NCI-H2081 (cell line): Measurements from ENCODE around the gene EIF4E2.
"Not testable (repeated sequence)": the region's sequence is repeated elsewhere in the genome, so short reads cannot be mapped to it uniquely, and the experiment has no call there.

Experiments used
- DNase-seq, 2 experiments: peaks; one replicate each; lab custom pipeline; 2025; lab: John Stamatoyannopoulos, UW

Gene EIF4E2

DNA sequence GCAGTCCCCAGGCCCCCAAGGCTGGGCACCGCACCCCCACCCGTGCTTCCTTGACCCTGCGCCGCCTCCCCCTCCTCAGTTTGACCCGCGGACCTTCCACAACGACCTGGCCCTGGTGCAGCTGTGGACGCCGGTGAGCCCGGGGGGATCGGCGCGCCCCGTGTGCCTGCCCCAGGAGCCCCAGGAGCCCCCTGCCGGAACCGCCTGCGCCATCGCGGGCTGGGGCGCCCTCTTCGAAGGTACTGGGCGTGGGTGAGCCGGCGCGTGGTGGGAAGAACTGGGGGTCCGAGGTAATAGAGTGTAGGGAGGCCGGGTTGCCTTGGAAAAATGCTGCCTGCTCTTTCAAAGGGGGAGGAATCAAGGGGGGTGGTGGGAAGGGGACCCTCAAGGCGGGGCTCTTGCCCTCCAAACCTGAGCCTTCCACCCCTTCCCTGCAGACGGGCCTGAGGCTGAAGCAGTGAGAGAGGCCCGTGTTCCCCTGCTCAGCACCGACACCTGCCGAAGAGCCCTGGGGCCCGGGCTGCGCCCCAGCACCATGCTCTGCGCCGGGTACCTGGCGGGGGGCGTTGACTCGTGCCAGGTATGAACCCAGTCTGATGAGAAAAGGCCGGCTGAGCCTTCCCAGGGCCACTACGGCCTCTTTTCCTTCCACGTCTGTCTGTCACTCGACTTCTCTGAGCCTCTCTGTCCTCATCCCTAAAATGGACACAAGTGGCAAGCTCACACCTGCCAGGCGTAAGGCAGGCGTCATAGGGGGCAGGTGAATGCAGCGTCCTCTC, 27.7 kb upstream of the EIF4E2 start:
- DNase-seq, result no peak

DNA sequence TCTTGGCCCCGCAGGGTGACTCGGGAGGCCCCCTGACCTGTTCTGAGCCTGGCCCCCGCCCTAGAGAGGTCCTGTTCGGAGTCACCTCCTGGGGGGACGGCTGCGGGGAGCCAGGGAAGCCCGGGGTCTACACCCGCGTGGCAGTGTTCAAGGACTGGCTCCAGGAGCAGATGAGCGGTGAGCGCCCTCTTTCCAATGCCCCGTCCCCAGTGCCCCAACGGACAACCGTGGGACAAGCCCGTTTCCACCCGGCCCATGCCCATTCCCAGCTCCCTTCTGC, 27.1 kb upstream of the EIF4E2 start:
- DNase-seq, result no peak

DNA sequence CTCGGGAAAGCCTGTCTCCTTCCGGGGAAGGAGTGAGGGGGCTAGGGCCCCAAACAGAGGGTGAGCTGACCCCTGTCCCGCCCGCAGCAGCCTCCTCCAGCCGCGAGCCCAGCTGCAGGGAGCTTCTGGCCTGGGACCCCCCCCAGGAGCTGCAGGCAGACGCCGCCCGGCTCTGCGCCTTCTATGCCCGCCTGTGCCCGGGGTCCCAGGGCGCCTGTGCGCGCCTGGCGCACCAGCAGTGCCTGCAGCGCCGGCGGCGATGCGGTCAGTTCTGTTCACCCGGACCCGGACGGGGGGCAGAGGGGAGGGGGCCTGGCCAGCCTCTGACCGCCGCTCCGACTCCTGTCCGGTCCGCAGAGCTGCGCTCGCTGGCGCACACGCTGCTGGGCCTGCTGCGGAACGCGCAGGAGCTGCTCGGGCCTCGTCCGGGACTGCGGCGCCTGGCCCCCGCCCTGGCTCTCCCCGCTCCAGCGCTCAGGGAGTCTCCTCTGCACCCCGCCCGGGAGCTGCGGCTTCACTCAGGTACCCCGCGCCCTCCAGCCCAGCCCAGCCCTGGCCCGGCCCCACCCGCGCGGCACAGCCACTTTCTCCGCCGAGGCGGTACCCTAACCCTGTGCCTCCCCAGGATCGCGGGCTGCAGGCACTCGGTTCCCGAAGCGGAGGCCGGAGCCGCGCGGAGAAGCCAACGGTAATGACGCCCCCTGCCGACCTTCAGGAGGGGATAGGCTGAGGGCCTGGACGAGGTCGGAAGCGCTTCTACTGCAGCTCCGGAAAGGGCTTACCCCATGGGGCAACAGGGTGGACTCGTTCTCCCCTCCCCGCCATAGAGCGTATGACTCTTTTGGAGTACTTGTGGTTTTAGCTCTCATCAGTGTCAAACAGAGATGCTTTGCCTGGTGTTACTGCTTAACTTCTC, 26.5 kb upstream of the EIF4E2 start:
- peak in 1 of 2 experiments; percentile 11 for DNase-seq

DNA sequence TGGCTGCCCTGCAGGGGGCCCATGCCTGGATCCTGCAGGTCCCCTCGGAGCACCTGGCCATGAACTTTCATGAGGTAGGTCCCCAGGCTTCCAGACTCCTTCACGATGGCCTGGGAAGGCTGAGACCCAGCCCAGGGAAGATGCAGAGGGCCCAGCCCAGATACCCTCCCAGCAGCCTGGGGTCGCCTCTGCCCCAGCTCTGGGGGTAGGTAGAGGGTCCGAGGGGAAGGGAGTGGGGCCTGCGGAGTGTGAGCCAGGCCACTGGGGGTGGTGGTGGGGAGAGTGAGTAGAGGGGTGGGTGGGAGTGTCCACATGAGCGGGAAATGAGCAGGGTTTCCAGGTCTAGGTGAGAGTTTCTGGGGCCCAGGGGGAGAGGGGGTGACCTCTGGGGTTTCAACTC, 25.7 kb upstream of the EIF4E2 start:
- DNase-seq, result no peak

DNA sequence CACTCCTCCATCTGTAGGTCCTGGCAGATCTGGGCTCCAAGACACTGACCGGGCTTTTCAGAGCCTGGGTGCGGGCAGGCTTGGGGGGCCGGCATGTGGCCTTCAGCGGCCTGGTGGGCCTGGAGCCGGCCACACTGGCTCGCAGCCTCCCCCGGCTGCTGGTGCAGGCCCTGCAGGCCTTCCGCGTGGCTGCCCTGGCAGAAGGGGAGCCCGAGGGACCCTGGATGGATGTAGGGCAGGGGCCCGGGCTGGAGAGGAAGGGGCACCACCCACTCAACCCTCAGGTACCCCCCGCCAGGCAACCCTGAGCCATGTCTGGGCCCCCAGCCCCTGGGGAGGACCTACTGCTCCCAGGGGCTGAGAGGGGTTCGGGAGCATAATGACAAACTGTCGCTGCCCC, 25.3 kb upstream of the EIF4E2 start:
- DNase-seq, result no peak

DNA sequence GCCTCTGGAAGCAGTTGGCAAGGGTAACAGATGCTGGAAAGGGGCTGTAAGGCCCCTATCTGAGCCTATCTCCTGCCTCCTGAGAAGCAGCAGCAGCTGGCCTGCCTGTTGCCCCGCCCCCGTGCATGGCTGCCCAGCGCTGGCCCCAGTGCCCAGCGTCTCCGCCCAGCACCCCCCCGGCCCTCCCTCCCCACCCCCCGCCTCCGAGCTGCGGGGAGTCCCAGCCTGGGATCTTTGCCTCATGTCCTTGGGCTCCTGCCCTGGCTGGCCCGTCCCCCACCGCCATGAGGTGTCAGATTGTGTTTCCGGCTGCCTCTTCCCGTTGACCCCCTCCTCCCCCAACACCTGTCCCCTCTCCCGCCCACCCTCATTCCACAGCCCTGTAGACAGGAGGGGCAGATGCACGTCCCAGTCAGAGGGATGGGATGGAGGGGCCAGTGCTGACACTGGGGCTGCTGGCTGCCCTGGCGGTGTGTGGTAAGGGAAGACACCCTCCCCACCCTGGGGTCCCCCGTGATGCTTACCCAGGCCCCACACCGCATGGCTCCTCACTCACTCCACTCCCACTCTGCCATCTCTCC, 24.6 kb upstream of the EIF4E2 start, which contains the start of gene CHRND:
CHRND (plus strand) TSS at position 370 of the 581 bp plus-strand sequence; CDS start at position 426, 56 bp downstream.
- no peak for DNase-seq

DNA sequence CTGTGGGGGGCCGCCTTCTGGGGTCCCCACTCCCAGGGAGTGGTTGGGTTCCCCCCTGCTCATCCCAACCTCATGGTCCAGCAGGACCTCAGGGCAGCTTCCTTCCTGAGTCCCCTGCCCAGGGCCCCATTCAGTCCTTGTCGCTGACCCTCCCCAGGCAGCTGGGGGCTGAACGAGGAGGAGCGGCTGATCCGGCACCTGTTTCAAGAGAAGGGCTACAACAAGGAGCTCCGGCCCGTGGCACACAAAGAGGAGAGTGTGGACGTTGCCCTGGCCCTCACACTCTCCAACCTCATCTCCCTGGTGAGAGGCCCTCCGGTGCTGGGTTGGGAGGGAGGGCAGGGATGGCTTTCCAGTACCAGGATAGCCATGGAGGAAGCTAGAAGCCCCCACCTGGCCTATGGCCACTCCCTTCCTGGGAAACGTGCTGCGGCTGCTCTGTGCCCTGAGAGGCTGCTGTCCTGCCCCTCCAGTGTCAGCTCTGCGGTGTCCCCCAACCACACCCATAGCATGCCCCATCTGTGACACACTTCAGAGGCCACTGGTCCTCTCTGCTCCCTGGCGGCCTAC, 24.0 kb upstream of the EIF4E2 start:
- DNase-seq, result no peak

DNA sequence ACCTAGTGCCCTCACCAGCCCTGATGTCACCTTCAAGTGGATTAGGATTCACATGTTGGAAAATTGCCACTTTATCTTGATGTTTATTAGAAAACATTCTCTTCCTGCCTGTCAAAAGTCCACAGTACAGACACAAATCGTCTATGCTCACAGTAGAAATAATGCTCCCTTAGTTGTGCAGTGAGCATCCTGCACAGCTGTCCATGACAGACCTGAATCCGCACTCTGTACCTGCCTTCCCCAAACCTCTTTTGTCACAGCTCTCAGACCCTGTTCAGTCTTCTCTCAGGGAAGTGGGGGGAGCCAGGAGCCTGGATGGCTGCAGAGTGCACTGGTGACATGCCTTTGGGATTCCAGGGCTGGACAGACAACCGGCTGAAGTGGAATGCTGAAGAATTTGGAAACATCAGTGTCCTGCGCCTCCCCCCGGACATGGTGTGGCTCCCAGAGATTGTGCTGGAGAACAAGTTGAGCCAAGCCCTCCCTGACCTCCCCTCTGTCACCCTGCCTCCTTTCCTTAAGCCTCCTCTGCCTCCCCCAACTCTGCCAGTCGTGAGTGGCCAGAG, 22.5 kb upstream of the EIF4E2 start:
- DNase-seq, result no peak

DNA sequence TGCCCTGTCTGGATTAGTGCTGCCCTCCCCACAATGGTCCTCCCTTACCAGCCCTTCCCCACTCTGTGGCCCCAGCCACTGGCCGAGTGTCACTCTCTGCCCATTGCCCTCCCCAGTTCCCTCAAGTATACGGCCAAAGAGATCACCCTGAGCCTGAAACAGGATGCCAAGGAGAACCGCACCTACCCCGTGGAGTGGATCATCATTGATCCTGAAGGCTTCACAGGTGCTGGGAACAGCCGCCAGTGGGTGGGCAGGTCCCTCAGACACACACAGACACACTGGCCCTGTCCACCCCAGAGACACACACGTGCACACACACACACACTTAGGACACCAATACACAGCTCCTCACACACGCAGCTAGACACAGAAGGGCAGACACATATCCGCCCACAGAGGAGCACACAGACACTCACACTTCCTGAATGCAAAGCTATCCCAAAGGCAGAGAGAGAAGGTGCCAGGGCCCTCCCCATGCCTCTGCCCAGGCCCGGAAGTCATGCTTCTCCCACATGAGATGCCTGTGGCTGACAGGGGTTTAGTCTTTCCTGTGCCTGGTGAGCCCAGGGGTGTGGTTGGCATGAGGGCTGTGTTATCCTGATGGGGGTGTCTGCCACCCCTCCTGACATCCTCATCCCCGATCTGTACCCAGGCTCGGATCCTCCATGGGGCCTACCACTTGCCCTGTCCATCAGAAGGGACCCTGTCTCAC, 21.6 kb upstream of the EIF4E2 start:
- no peak for DNase-seq

DNA sequence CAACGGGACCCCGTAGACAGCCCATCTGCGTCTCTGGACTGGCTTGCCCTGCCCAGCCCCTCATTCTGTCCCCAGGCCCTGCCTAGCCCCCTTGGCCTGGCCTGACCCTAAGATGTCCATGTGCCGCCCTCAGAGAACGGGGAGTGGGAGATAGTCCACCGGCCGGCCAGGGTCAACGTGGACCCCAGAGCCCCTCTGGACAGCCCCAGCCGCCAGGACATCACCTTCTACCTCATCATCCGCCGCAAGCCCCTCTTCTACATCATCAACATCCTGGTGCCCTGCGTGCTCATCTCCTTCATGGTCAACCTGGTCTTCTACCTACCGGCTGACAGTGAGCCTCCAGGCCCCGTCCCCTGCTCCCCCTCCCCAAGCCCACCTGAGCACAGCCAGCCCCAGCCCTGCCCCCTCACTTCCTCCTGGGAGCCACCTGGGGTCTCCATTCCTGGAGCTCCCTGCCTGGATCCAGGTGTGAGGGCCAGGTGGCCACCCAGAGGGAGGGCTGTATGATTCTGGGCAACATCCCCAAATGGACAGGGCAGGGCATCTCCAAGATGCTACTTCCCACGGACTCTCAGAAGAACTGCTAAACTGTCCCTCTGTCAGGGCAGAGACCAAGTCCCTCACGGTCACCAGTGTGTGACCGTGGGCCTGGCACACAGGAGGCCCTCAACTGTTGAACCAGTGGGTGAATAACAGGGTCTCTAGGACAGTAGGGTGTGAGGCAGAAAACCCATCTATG, 20.5 kb upstream of the EIF4E2 start:
- no peak for DNase-seq

DNA sequence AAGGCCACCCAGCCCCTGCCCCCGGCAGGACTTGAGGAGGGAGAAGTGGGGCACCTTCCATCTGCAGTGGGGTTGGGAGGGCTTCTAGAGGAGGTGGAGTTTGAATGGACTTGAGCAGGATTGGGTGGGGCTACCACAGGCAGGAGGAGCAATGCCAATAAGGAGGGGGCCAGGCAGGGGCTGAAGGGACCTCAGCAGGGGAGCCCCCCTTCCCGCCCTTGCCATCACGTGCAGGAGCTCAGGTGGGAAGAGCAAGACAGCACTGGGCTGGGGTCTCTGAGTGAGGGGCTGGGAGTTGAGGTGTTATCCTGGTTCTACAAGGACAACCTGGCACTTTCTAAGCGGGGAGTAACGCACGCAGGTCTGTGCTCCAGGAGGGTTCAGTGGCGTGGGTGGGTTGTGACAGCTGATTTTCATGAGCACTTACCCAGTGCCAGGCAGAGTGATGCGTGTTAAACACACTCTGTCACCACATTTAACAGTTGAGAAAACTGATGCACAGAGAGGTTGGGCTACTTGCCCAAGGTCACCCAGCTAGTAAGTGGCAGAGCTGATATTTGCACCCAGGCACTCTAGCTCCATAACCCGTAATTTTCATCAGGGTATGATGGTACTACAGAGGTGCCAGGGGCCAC, 19.7 kb upstream of the EIF4E2 start:
- no peak for DNase-seq

DNA sequence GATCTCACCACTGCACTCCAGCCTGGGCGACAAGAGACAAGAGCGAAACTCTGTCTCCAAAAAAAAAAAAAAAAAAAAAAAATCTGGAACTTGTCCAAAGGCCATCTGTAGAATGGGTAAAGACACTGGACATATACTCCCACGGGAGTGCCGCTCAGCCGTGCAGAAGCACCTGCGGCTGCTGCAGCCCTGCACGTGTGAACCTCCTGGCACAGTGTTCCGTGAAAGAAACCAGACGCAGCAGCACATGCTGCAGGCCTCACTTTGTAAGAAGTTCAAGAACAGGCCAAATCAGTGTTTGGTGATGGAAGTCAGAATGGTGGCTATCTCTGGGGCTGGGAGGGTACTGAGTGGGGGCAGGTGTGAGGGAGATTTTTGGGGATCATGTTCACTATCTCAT, 18.1 kb upstream of the EIF4E2 start:
- DNase-seq, result no peak

DNA sequence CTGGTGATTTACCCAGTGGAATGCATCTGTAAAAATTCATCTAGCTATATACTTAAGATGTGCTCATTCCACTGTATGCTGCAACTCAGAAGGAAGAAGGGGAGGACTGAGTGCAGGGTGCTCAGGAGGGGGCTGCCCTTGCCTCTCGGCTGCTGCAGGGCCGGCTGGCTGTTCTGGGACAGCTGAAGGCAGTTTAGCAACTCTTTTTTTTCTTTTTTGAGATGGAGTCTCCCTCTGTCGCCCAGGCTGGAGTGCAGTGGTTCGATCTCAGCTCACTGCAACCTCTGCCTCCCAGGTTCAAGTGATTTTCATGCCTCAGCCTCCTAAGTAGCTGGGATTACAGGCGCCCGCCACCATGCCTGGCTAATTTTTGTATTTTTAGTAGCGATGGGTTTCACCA, 17.7 kb upstream of the EIF4E2 start:
- DNase-seq, result not testable (repeated sequence)

DNA sequence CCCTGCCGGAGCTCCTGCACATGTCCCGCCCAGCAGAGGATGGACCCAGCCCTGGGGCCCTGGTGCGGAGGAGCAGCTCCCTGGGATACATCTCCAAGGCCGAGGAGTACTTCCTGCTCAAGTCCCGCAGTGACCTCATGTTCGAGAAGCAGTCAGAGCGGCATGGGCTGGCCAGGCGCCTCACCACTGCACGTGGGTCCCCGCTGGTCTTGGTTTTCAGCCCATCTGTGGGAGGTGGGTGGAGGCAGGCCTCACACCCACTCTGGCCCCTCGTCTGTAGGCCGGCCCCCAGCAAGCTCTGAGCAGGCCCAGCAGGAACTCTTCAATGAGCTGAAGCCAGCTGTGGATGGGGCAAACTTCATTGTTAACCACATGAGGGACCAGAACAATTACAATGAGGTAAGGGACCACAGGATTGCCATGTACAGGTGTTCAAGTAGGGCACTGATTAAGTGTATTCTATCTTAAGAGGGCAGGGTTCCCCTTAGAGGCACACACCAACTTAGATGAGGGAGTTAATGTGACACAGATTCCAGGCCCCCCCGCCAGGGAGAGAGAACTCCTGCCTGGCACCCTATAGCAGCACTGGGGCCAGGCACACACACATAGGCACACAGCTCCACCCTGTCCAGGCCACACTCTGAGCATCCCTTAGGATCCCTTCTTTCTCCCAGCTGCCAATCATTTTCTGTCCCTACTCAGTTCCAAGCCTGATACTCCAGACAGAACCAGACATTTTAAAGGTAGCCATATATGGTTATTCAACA, 16.4 kb upstream of the EIF4E2 start:
- no peak for DNase-seq

DNA sequence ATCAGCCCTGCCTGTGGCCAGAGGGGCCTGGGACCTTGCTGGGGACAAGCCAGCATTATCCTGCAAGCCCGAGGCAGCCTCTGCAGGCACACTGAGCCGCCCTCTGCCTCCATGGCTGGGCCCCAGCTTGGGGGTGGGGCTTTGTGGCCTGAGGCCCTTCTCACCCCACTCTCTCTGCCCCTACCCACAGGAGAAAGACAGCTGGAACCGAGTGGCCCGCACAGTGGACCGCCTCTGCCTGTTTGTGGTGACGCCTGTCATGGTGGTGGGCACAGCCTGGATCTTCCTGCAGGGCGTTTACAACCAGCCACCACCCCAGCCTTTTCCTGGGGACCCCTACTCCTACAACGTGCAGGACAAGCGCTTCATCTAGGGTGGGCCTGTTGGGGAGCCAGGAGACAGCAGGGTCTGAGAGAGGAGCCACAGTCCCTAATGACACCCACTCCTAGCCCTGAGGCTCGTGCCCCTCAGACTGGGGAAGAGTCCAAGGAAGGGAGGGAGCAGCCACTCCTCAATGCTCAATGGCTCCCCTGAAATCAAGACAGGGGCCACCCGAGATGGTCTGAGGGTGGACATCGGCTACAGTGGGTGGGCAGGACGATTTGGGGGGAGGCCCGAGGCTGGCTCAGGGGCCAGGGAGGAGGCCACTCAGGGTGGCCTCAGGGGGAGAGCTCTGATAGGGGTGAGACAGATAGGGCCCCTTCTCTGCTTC, 15.4 kb upstream of the EIF4E2 start:
- DNase-seq, result no peak

DNA sequence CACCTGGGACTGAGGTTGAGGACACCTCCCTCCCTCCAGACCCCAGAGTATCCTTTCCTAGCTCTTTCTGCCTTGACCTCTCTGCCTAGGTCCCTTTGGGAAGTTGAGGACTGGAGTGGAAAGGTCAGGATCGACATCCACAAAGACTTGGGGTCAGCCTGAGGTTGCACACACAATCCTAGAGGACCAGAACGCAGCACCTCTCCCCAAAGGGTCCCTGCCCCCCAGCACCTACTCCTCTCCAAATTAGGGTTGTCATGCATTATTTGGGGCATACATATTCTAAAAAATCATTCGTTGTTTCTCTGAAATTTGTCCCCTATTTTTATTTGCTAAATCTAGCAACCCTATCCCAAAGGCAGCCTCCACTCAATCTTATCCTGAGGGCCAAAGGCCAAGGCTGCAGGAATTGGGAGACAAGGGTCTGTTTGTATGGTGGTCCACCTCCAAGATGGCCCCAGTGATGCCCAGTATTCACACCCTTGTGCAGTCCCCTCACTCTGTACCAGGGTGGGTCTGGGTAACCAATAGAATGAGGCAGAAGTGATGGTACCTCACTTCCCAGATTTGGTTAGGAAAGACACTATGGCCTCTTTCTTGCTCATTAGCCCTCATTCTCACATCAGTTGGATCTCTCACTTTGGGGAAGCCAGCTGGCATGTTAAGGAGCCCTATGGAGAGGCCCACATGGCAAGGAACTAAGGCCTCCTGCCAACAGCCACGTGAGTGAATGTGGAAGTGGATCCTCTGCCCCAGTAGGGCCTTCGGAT, 14.5 kb upstream of the EIF4E2 start:
- DNase-seq, result no peak

DNA sequence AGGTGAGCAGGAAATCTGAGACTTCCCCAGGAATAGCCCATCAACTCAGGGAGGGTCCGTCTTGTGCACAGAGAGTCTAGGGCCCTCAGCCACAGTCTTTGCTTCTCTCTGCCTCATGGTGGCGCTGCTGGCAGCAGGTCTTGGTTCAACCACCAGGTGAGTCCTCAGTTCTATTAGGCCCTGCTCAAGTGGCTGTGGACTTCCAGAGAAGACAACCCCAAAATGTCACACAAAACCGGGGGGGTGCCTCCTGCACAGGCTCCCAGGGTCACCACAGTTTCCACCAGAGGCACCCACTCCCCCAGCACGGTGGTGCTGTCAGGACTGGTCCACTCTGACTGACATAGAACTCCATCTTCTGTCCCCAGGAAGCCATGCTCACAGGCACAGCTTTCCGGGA, 13.4 kb upstream of the EIF4E2 start:
- peak in 1 of 2 experiments; percentile 10 for DNase-seq

DNA sequence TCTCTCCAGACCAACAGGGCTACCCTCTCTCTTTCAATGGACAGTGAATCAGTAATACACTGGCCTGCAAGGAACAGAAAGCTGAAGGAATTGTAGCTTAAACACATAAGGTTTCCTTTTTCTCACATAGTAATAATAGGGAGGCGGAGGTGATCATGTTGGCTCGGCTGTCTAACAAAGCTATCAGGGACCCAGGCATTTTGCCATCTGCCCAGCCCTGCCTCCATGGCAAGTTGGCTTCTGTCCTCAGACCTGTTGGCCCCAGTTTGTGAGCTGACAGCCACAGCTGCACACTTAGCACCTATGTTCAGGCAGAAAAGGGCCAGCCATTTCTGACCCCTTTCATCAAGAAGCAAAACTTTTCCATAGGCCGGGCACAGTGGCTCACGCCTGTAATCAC, 13.0 kb upstream of the EIF4E2 start:
- DNase-seq, result no peak
